HEK293T (cell line): Measurements from ENCODE around the gene LAMB1.
"Not testable (repeated sequence)": the region's sequence is repeated elsewhere in the genome, so short reads cannot be mapped to it uniquely, and the experiment has no call there.

ENCODE experiments used
- CTCF ChIA-PET: fragments of 350-600 bp; formaldehyde crosslinking; extraction: SDS; loops from one replicate; lab custom pipeline; 2021; ENCODE audit warnings: antibody characterized with exemption, inconsistent platforms; lab: Yijun Ruan, JAX
- POLR2A ChIA-PET: fragments of 350-600 bp; formaldehyde crosslinking; extraction: SDS; loops from one replicate; lab custom pipeline; 2020; ENCODE audit warnings: antibody characterized with exemption, inconsistent platforms; lab: Yijun Ruan, JAX
- DNase-seq: peaks from one replicate; pipeline ENCODE4 v3.0.0; 2012; ENCODE audit warnings: mixed read lengths; ENCODE audit errors: extremely low spot score
- ARNT ChIP-seq: fragments of 450-650 bp; IDR thresholded peaks from 2 replicates; pipeline ENCODE4 v1.6.1; 2017; ENCODE audit warnings: mild to moderate bottlenecking
- BHLHE40 ChIP-seq: fragments of 450-650 bp; IDR thresholded peaks from 2 replicates; pipeline ENCODE4 v1.6.1; 2016; ENCODE audit warnings: mild to moderate bottlenecking, moderate library complexity, borderline replicate concordance
- CTBP1 ChIP-seq: fragments of 450-650 bp; IDR thresholded peaks from 2 replicates; pipeline ENCODE4 v1.6.1; 2016; ENCODE audit warnings: borderline replicate concordance
- ELF4 ChIP-seq: fragments of 450-650 bp; IDR thresholded peaks from 2 replicates; pipeline ENCODE4 v1.6.1; 2017; ENCODE audit warnings: antibody characterized with exemption
- FOXA1 ChIP-seq: fragments of 450-650 bp; IDR thresholded peaks from 2 replicates; pipeline ENCODE4 v1.6.1; 2016; ENCODE audit warnings: mild to moderate bottlenecking
- FOXK2 ChIP-seq: fragments of 450-650 bp; IDR thresholded peaks from 2 replicates; pipeline ENCODE4 v1.6.1; 2016; ENCODE audit warnings: mild to moderate bottlenecking
- FOXM1 ChIP-seq: fragments of 450-650 bp; IDR thresholded peaks from 2 replicates; pipeline ENCODE4 v1.6.1; 2017; ENCODE audit warnings: mild to moderate bottlenecking, borderline replicate concordance
- HDGF ChIP-seq: fragments of 450-650 bp; IDR thresholded peaks from 2 replicates; pipeline ENCODE4 v1.6.1; 2017; ENCODE audit warnings: antibody characterized with exemption, borderline replicate concordance
- L3MBTL2 ChIP-seq: fragments of 450-650 bp; conservative IDR thresholded peaks from 2 replicates; pipeline ENCODE4 v1.6.1; 2016; ENCODE audit warnings: mild to moderate bottlenecking
- LEF1 ChIP-seq: fragments of 450-650 bp; IDR thresholded peaks from 2 replicates; pipeline ENCODE4 v1.6.1; 2017; ENCODE audit warnings: mild to moderate bottlenecking, borderline replicate concordance
- NFRKB ChIP-seq: fragments of 450-650 bp; IDR thresholded peaks from 2 replicates; pipeline ENCODE4 v1.6.1; 2016; ENCODE audit warnings: mild to moderate bottlenecking, moderate library complexity
- PKNOX1 ChIP-seq: fragments of 450-650 bp; IDR thresholded peaks from 2 replicates; pipeline ENCODE4 v1.6.1; 2016
- SP1 ChIP-seq: fragments of 450-650 bp; IDR thresholded peaks from 2 replicates; pipeline ENCODE4 v1.6.1; 2017
- SUZ12 ChIP-seq: fragments of 450-650 bp; IDR thresholded peaks from 2 replicates; pipeline ENCODE4 v1.6.1; 2016; ENCODE audit warnings: mild to moderate bottlenecking
- TARDBP ChIP-seq: fragments of 450-650 bp; IDR thresholded peaks from 2 replicates; pipeline ENCODE4 v1.6.1; 2016
- ZNF384 ChIP-seq: fragments of 450-650 bp; IDR thresholded peaks from 2 replicates; pipeline ENCODE4 v1.6.1; 2016

LAMB1 gene

GRCh38 chr7:107959527-107959898, 43.4 kb downstream of the LAMB1 start:
- ChIA-PET CTCF (no interaction called here), POLR2A (no interaction called here)
- no peak for TF ChIP-seq TARDBP
- DNase-seq, result no peak

DNA sequence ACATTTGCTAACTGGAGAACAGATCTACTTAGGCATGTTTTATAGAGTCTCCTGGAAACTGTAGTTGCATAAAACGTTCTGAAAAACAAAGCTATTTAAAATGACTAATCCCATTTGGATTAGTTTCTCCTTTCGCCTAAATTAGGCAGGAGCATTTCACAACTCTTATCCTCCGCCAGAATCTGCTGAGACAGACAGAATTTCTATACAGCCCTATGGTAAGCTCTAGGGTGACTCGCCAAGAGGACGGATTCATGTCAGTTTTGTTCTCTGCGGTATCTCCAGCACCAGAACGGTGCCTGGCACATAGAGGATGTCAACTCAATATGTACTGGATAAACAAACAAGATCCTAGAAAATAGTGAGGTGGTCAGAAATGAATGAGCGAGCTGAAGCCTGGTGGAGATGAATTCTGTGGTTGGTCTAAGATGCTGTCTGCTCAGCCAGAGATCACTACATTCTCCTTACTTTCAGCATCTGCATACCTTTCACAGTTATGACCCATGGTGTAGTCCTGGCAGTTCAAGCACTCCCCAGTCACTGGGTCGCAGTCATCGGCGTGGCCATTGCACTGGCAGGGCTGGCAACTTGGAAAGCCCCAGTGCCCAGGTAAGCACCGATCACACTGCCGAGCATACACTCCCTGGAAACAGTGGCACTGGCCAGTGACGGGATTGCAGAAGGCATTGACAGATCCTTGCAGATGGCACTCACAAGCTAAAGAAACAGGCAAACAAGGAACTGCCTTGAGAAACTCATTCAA, 44.0 kb downstream of the LAMB1 start:
- TF ChIP-seq FOXA1 (no peak), HDGF (no peak), ARNT (no peak), ZNF384 (no peak), SP1 (no peak), PKNOX1 (no peak), CTBP1 (no peak), ELF4 (no peak), FOXK2 (no peak)
- ChIA-PET CTCF (no interaction called here), POLR2A (no interaction called here)
- no peak for DNase-seq

DNA sequence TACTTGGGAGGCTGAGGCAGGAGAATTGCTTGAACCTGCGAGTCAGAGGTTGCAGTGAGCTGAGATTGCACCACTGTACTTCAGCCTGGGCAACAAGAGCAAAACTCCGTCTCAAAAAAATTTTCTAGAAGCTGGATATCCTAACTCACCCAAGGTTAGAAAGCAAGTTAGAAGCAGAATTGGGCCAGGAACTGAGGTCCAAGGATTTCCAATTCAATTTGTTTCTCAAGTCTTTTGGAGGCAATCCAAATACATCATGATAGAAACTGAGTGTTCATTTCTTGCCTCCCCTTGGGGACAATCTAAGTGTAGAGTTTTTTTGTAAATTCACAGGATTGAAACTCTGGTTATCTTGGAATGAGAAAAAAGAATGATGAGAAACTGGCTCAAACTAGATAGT, 45.5 kb downstream of the LAMB1 start:
- POLR2A ChIA-PET, result no interaction called here
- CTCF ChIA-PET, result no interaction called here
- no peak for TF ChIP-seq L3MBTL2
- TF ChIP-seq SP1, result no peak
- TF ChIP-seq NFRKB, result no peak
- no peak for TF ChIP-seq FOXK2
- TF ChIP-seq CTBP1, result no peak
- no peak for TF ChIP-seq ELF4
- no peak for TF ChIP-seq SUZ12
- TF ChIP-seq TARDBP, result no peak
- TF ChIP-seq ZNF384, result no peak
- DNase-seq, result no peak

- DNase-seq, POLR2A ChIA-PET, CTCF ChIA-PET: not testable (repeated sequence)
Observed at GRCh38 chr7:107956950-107957349, 46.0 kb downstream of the LAMB1 start.

DNA sequence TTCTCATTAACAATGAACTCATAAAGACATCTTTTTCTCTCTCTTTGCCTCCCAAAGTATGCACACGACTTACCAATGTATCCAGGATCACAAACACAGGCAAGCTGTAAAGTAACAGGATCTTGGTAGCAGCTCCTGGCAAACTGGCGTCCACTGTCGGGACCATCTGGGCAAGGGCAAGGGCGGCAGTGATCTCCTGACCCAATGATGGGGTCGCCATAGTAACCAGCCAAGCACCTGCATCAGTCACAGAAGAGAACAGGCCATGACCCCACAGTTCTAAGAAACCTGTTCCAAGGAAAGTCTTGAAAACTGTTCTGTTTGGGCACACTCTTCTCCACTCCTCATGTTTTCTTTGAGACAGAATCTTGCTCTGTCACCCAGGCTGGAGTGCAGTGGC, 47.6 kb downstream of the LAMB1 start:
- TF ChIP-seq L3MBTL2 (no peak), FOXA1 (no peak), ZNF384 (no peak), FOXM1 (no peak), ELF4 (no peak), TARDBP (no peak), FOXK2 (no peak), BHLHE40 (no peak), ARNT (no peak), SP1 (no peak), PKNOX1 (no peak), HDGF (no peak), SUZ12 (no peak)
- no peak for DNase-seq
- ChIA-PET POLR2A (no interaction called here), CTCF (no interaction called here)

- CTCF ChIA-PET, result no interaction called here
- DNase-seq, result no peak
- TF ChIP-seq HDGF, result no peak
- no peak for TF ChIP-seq ARNT
- TF ChIP-seq TARDBP, result no peak
- TF ChIP-seq FOXA1, result no peak
- TF ChIP-seq SP1, result no peak
- no peak for TF ChIP-seq NFRKB
- POLR2A ChIA-PET, result no interaction called here
Observed at GRCh38 chr7:107953924-107954303, 49.0 kb downstream of the LAMB1 start.

DNA sequence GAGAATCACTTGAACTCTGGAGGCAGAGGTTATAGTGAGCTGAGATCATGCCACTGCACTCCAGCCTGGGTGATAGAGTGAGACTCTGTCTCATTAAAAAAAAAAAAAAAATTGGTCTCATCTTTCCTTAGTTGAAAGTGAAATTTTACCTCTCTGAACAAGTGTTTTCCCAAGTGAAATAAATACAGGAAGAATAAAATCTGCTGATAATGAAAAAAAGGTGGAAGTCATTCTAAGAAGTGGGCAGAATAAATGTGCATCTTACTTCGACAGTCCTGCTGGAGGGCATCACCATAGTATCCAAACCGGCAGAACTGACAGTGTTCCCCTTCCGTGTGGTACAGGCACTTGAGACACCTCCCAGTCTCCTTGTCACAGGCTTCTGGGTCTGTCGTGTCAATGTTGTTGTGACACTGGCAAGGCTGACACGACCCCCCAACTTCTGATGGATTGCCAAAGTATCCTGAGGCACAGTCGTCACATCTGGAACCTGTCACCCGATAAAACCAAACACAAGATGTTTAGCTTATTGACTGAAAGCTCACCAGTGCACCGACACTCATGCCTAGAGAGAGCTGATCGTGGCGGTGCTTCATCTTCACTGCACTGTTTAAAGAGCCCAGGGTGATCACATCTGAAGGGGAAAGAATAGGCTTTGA, 49.6 kb downstream of the LAMB1 start:
- ChIA-PET CTCF (no interaction called here), POLR2A (no interaction called here)
- no peak for DNase-seq
- TF ChIP-seq ZNF384 (no peak), BHLHE40 (no peak)

DNA sequence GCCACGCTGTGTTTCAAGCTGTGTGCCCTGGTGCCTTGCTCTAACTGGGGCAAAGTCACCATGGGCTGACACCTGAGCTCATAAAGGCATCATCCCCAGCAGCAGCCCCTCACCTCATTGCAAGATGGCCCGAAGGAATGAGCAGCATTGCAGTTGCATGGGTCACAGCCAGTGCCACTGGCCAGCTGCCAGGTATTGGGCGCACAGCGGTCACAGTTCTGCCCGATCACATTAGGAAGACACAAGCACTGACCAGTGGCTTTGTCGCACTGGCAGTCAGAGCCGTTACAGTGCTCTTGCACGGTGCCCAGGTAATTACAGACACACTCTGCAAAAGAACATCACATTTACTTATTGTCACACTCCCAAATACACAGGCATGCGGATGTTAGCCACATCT, 51.1 kb downstream of the LAMB1 start:
- CTCF ChIA-PET, result no interaction called here

More for the DNA sequence above, 51.1 kb downstream of the LAMB1 start:
- DNase-seq, result no peak
- TF ChIP-seq NFRKB (no peak), PKNOX1 (no peak), FOXM1 (no peak), FOXK2 (no peak), CTBP1 (no peak), FOXA1 (no peak), BHLHE40 (no peak), TARDBP (no peak), L3MBTL2 (no peak), SUZ12 (no peak), ELF4 (no peak), SP1 (no peak), ARNT (no peak), LEF1 (no peak), ZNF384 (no peak), HDGF (no peak)
- POLR2A ChIA-PET, result no interaction called here
